H1 (cell line): ENCODE results near the gene PGM2. TPM values are rescaled to one million over a fixed set of nuclear protein-coding genes. Genes with fewer than 3 reads are reported as not detected.

Experiments
- CTCF ChIA-PET: fragments of 300-600 bp; sonication (Branson Sonifier 250); formaldehyde crosslinking; loops from one replicate; lab custom pipeline; 2021; ENCODE audit not compliant: partially characterized antibody; lab: Charles Lee
- POLR2A ChIA-PET: fragments of 300-600 bp; sonication (Branson Sonifier 250); formaldehyde crosslinking; loops from one replicate; lab custom pipeline; 2021; ENCODE audit warnings: inconsistent platforms; ENCODE audit not compliant: partially characterized antibody; lab: Charles Lee
- DNase-seq, 2 experiments: peaks; one replicate each; pipeline versions ENCODE4 v3.0.0 to v3.0.0-alpha.2; 2010 to 2022; ENCODE audit warnings: low spot score in 2 of 2, low read depth in 1 of 2, mixed read lengths in 1 of 2
- FAIRE-seq: peaks from 2 replicates; lab custom pipeline; 2011; peaks lifted over from hg19 to GRCh38; lab: Jason Lieb, UNC
- H2AFZ ChIP-seq: 2 replicates; pipeline ENCODE4 v1.8.1; 2012; ENCODE audit warnings: low read length, inconsistent platforms
- H2AK5ac ChIP-seq: 2 replicates; pipeline ENCODE4 v1.6.1; 2013; ENCODE audit warnings: low read depth, low read length
- H2BK120ac ChIP-seq: replicated peaks from 2 replicates; pipeline ENCODE3; 2013; ENCODE audit warnings: low read depth, low read length, inconsistent platforms
- H2BK12ac ChIP-seq: 2 replicates; pipeline ENCODE4 v1.6.1; 2013; ENCODE audit warnings: low read depth, low read length
- H2BK15ac ChIP-seq: 2 replicates; pipeline ENCODE4 v1.6.1; 2013; ENCODE audit warnings: low read length
- H2BK20ac ChIP-seq: 2 replicates; pipeline ENCODE4 v1.6.1; 2013; ENCODE audit warnings: low read length
- H2BK5ac ChIP-seq: 2 replicates; pipeline ENCODE4 v1.6.1; 2013; ENCODE audit warnings: low read depth, low read length
- H3K14ac ChIP-seq: 2 replicates; pipeline ENCODE4 v1.6.1; 2013; ENCODE audit warnings: inconsistent platforms; ENCODE audit not compliant: insufficient read length
- H3K18ac ChIP-seq: 2 replicates; pipeline ENCODE4 v1.6.1; 2013; ENCODE audit warnings: low read length; ENCODE audit errors: extremely low read depth
- H3K23ac ChIP-seq: 2 replicates; pipeline ENCODE4 v1.6.1; 2013; ENCODE audit warnings: inconsistent platforms; ENCODE audit not compliant: insufficient read length
- H3K23me2 ChIP-seq: 2 replicates; pipeline ENCODE4 v1.6.1; 2013; ENCODE audit warnings: low read depth, low read length
- H3K27ac ChIP-seq: 2 replicates; pipeline ENCODE4 v1.6.1; 2011; ENCODE audit warnings: low read depth, low read length, inconsistent platforms
- H3K27me3 ChIP-seq, 4 experiments: replicated peaks in 1 of 4; 1 replicate in 1 of 4; 2 replicates in 3 of 4; pipeline versions ENCODE4 v1.6.1 to v1.8.1; 2011 to 2013; ENCODE audit warnings: low read length in 3 of 4, mild to moderate bottlenecking in 3 of 4, inconsistent platforms in 2 of 4, mixed read lengths in 2 of 4, moderate library complexity in 1 of 4; ENCODE audit not compliant: control insufficient read depth in 3 of 4, insufficient read depth in 3 of 4; ENCODE audit errors: extremely low read depth in 1 of 4
- H3K36me3 ChIP-seq, 4 experiments: 2 replicates each; pipeline versions ENCODE4 v1.6.1 to v1.8.1; 2011 to 2013; ENCODE audit warnings: mild to moderate bottlenecking in 4 of 4, low read length in 3 of 4, moderate library complexity in 2 of 4, control low read depth in 1 of 4, inconsistent platforms in 1 of 4; ENCODE audit not compliant: insufficient read depth in 4 of 4, control insufficient read depth in 2 of 4
- H3K4ac ChIP-seq: replicated peaks from 2 replicates; pipeline ENCODE3; 2013; ENCODE audit warnings: low read length, low read depth, mixed read lengths, inconsistent platforms; ENCODE audit not compliant: insufficient read length
- H3K4me1 ChIP-seq, 4 experiments: replicated peaks in 1 of 4; 1 replicate in 1 of 4; 2 replicates in 3 of 4; pipeline versions ENCODE4 v1.6.1 to v1.8.1; 2011 to 2013; ENCODE audit warnings: low read length in 3 of 4, inconsistent platforms in 2 of 4, mixed read lengths in 1 of 4; ENCODE audit not compliant: insufficient read depth in 4 of 4, control insufficient read depth in 3 of 4
- H3K4me2 ChIP-seq, 2 experiments: 2 replicates each; pipeline versions ENCODE4 v1.6.1 to v1.8.1; 2011 to 2013; ENCODE audit warnings: low read depth in 2 of 2, low read length in 2 of 2, control low read depth in 1 of 2, inconsistent platforms in 1 of 2, mild to moderate bottlenecking in 1 of 2; ENCODE audit not compliant: insufficient read depth in 1 of 2
- H3K4me3 ChIP-seq, 4 experiments: fragments of 200-600, 300-600 bp in 1 of 4; sonication (generic), shearing (Covaris generic), sonication (Bioruptor Twin) in 1 of 4; 2 replicates each; pipeline versions ENCODE4 v1.5.1 to v1.8.1; 2011 to 2016; ENCODE audit warnings: low read length in 4 of 4, low read depth in 3 of 4, control low read depth in 2 of 4, inconsistent platforms in 2 of 4, mild to moderate bottlenecking in 2 of 4, mixed read lengths in 1 of 4, moderate library complexity in 1 of 4; ENCODE audit not compliant: insufficient read depth in 2 of 4; ENCODE audit errors: extremely low read depth in 1 of 4
- H3K56ac ChIP-seq: replicated peaks from 2 replicates; pipeline ENCODE3; 2013; ENCODE audit warnings: low read depth, mild to moderate bottlenecking, mixed read lengths, low read length, inconsistent platforms; ENCODE audit not compliant: insufficient read length
- H3K79me1 ChIP-seq: 2 replicates; pipeline ENCODE4 v1.6.1; 2013; ENCODE audit warnings: low read depth, low read length, control low read depth
- H3K79me2 ChIP-seq, 2 experiments: 2 replicates each; pipeline versions ENCODE4 v1.6.1 to v1.8.1; 2012 to 2013; ENCODE audit warnings: low read length in 2 of 2, mild to moderate bottlenecking in 2 of 2, inconsistent platforms in 1 of 2; ENCODE audit not compliant: insufficient read depth in 2 of 2, control insufficient read depth in 1 of 2
- H3K9ac ChIP-seq, 4 experiments: replicated peaks in 1 of 4; 1 replicate in 1 of 4; 2 replicates in 3 of 4; pipeline versions ENCODE4 v1.6.1 to v1.8.1; 2011 to 2013; ENCODE audit warnings: low read depth in 3 of 4, low read length in 3 of 4, control low read depth in 2 of 4, mild to moderate bottlenecking in 2 of 4, moderate library complexity in 2 of 4, inconsistent platforms in 1 of 4; ENCODE audit errors: extremely low read depth in 1 of 4
- H3K9me3 ChIP-seq, 2 experiments: 2 replicates each; pipeline versions ENCODE4 v1.6.1 to v1.8.1; 2012 to 2013; ENCODE audit warnings: mild to moderate bottlenecking in 2 of 2, moderate library complexity in 2 of 2, control low read depth in 1 of 2, inconsistent platforms in 1 of 2, low read depth in 1 of 2, low read length in 1 of 2, mixed read lengths in 1 of 2; ENCODE audit not compliant: insufficient read depth in 2 of 2
- H4K20me1 ChIP-seq, 2 experiments: replicated peaks in 1 of 2; 2 replicates each; pipeline versions ENCODE3 to v1.8.1; 2011 to 2013; ENCODE audit warnings: inconsistent platforms in 2 of 2, low read length in 2 of 2, mild to moderate bottlenecking in 1 of 2; ENCODE audit not compliant: insufficient read depth in 2 of 2, control insufficient read depth in 1 of 2
- H4K5ac ChIP-seq: 2 replicates; pipeline ENCODE4 v1.6.1; 2013; ENCODE audit warnings: low read length, low read depth, mixed read lengths, inconsistent platforms; ENCODE audit not compliant: insufficient read length
- H4K8ac ChIP-seq: 2 replicates; pipeline ENCODE4 v1.8.0; 2013; ENCODE audit warnings: mild to moderate bottlenecking, moderate library complexity, low read length, inconsistent platforms; ENCODE audit not compliant: insufficient read depth; ENCODE audit errors: extremely low read depth
- H4K91ac ChIP-seq: replicated peaks from 2 replicates; pipeline ENCODE3; 2013; ENCODE audit warnings: low read length, mixed read lengths, inconsistent platforms; ENCODE audit not compliant: insufficient read length
- CTCF ChIP-seq, 3 experiments: IDR thresholded peaks; 1 replicate in 2 of 3; 2 replicates in 1 of 3; pipeline versions ENCODE4 v1.5.1 to v1.6.1; 2011; ENCODE audit warnings: low read length in 3 of 3, mild to moderate bottlenecking in 3 of 3, inconsistent platforms in 2 of 3, low read depth in 1 of 3, moderate library complexity in 1 of 3; ENCODE audit not compliant: insufficient read depth in 1 of 3; ENCODE audit errors: control extremely low read depth in 1 of 3
- E2F6 ChIP-seq: IDR thresholded peaks from 2 replicates; pipeline ENCODE4 v1.6.1; 2012; ENCODE audit warnings: inconsistent platforms
- GABPA ChIP-seq: IDR thresholded peaks from 2 replicates; pipeline ENCODE4 v1.6.1; 2011; ENCODE audit warnings: mild to moderate bottlenecking, low read length, moderate library complexity, borderline replicate concordance; ENCODE audit not compliant: insufficient read depth
- HDAC2 ChIP-seq, 2 experiments: fragments of 300-600 bp in 1 of 2; sonication (generic) in 1 of 2; IDR thresholded peaks; 2 replicates each; pipeline ENCODE4 v1.6.1; 2011 to 2012; ENCODE audit warnings: low read depth in 2 of 2, low read length in 2 of 2, mild to moderate bottlenecking in 2 of 2, moderate library complexity in 2 of 2, borderline replicate concordance in 1 of 2, inconsistent platforms in 1 of 2
- KDM5A ChIP-seq: fragments of 200-600 bp; IDR thresholded peaks from 2 replicates; pipeline ENCODE4 v1.7.1; 2012; ENCODE audit warnings: mild to moderate bottlenecking, low read length, inconsistent platforms, mixed read lengths
- NRF1 ChIP-seq: IDR thresholded peaks from 2 replicates; pipeline ENCODE4 v1.6.1; 2011; ENCODE audit warnings: mild to moderate bottlenecking, low read depth, low read length, improper control_type of control experiment
- RXRA ChIP-seq: IDR thresholded peaks from 2 replicates; pipeline ENCODE4 v1.6.1; 2011; ENCODE audit warnings: low read depth, mild to moderate bottlenecking, low read length, moderate library complexity; ENCODE audit not compliant: insufficient read depth
- SUZ12 ChIP-seq: fragments of 200-600 bp; sonication (generic); IDR thresholded peaks from 2 replicates; pipeline ENCODE4 v1.6.1; 2012; ENCODE audit warnings: mild to moderate bottlenecking, inconsistent platforms, low read length, moderate library complexity, mixed read lengths
- YY1 ChIP-seq: IDR thresholded peaks from 2 replicates; pipeline ENCODE4 v1.6.1; 2011; ENCODE audit warnings: low read depth, mild to moderate bottlenecking, low read length
- WGBS, 2 experiments: shearing (Covaris generic) in 1 of 2; methylation state at CpG; one replicate each; pipeline versions ENCODE4 v1.1.6 to v1.1.7; 2013 to 2015; ENCODE audit warnings: low lambda C conversion rate in 2 of 2, mixed read lengths in 2 of 2, inconsistent platforms in 1 of 2, low coverage in 1 of 2, missing lambda C conversion rate in 1 of 2; ENCODE audit not compliant: insufficient replicate concordance in 2 of 2, insufficient coverage in 1 of 2, insufficient read length in 1 of 2; ENCODE audit errors: extremely low coverage in 1 of 2, missing lambda C conversion rate in 1 of 2; 5-methylcytosine and 5-hydroxymethylcytosine counted together
- polyA plus RNA-seq, 7 experiments: library from polyadenylated mRNA; depleted of rRNA in 3 of 7; stranded (reverse) in 5 of 7; unstranded in 2 of 7; fragments of >200 nt in 5 of 7; fragments of 200-250 nt in 2 of 7; gene quantifications; 1 replicate in 5 of 7; 2 replicates in 1 of 7; 4 replicates in 1 of 7; pipeline versions ENCODE4 v1.2.1 to v1.2.3, GENCODE V29; 2011 to 2013; ENCODE audit warnings: missing spikeins in 2 of 7, mixed read lengths in 2 of 7
- total RNA-seq: library from RNA; stranded (reverse); fragmentation: NEBNext Ultra II Directional; extraction: Animal tissue kit (Norgen Biotek cat#: 25700); gene quantifications from 2 replicates; pipeline ENCODE4 v1.2.1, GENCODE V29; 2021

Gene PGM2
- total and polyA plus RNA-seq, 2 of the 8 experiments (the other 6 are each of a cell fraction or from before 2014, with no cell fraction given) = 7.7 to 38.0 TPM

DNA sequence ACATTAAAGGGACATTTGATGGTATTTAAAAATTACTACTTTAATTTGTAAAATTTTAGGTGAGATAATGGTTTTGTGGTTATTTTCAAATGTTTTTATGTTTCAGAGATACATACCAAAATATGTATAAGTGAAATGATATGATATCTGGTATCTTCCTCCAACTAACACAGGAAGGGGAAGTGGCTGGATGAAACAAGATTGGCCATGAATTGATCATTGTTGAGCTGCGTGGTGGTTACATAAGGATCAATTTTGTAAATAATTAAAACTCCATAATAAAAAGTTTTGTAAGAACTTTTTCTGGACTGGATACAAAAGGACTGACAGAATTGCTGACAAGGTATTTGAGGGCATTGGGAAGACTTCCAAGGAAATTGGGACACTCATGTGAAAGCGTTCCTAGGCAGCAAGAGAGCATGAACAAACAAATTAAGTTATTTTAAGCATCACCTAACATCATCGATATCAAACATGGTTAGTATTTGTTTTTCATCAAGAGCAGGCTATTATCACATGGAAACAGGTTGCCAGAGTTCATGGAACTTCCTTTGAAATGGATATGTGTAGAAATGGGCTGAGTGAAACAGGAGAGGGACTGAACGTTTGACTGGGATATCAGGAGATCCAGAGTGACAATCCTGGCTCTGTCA lies 4.4 kb upstream of the PGM2 start:
- Histone ChIP-seq H3K9ac (no peak overlapping the region), H2BK12ac (no peak overlapping the region), H3K4me3 (no peak overlapping the region), H3K27ac (no peak overlapping the region), H3K4ac (no peak overlapping the region), H4K8ac (no peak overlapping the region), H3K18ac (no peak overlapping the region), H4K5ac (no peak overlapping the region), H3K79me1 (no peaks in the 10 kb centered on the region), H2BK15ac (no peak overlapping the region), H2AK5ac (no peak overlapping the region), H3K79me2 (no peaks in the 10 kb centered on the region), H4K91ac (no peak overlapping the region), H3K4me2 (no peak overlapping the region), H3K9me3 (no peaks in the 10 kb centered on the region; a peak in 1 of 4 replicates), H3K14ac (no peak overlapping the region), H2BK120ac (no peak overlapping the region), H4K20me1 (no peaks in the 10 kb centered on the region), H3K4me1 (peaks cover 0 to 3% (median 1%) of the 10 kb centered on the region in 4 experiments; a peak in 2 of 7 replicates), H3K23me2 (peaks cover 10% of the 10 kb centered on the region; the same call in 1 of the 2 replicates), H2BK5ac (no peak overlapping the region), H3K36me3 (no peaks in the 10 kb centered on the region), H3K56ac (no peak overlapping the region), H2AFZ (no peak overlapping the region), H2BK20ac (no peak overlapping the region), H3K27me3 (peaks cover 0 to 5% (median 3%) of the 10 kb centered on the region in 4 experiments; a peak in 5 of 7 replicates), H3K23ac (no peak overlapping the region)
- POLR2A ChIA-PET = no interaction called here
- FAIRE-seq = no peak
- WGBS, 2 experiments = 85% methylated on average over 4 of the region's 4 CpGs; no CpG with 5 or more reads in 1 of the 2 experiments
- DNase-seq = no peak
- CTCF ChIA-PET = no interaction called here
- TF ChIP-seq CTCF (IDR thresholded peaks at IDR 0.05; ENCODE audit: control extremely low read depth in 1 of 3, insufficient read depth in 1 of 3, low read depth in 1 of 3, low read length in 3 of 3) (no peak), KDM5A (no peak), SUZ12 (no peak), NRF1 (no peak), YY1 (no peak), E2F6 (no peak), HDAC2 (IDR thresholded peaks at IDR 0.05; ENCODE audit: borderline replicate concordance in 1 of 2, low read depth in 2 of 2, low read length in 2 of 2) (no peak), RXRA (no peak), GABPA (no peak)
